Uterus (tissue), 2 donors: ENCODE measurements around the gene TGIF2.

ENCODE experiments used
- POLR2A ChIP-seq, 2 donors: fragments of 450-650 bp; IDR thresholded peaks; one replicate each; pipeline ENCODE4 v1.6.1; 2016; ENCODE audit warnings: antibody characterized with exemption in 2 of 2, mild to moderate bottlenecking in 1 of 2, moderate library complexity in 1 of 2
- TF ChIP-seq, protein P1 (sequence below), 4 experiments: fragments of 200-600 bp in 2 of 4; fragments of 450-650 bp in 2 of 4; sonication (generic) in 2 of 4; IDR thresholded peaks; one replicate each; pipeline ENCODE4 v1.5.1; 2016 to 2019; ENCODE audit warnings: antibody characterized with exemption in 4 of 4, mild to moderate bottlenecking in 2 of 4, moderate library complexity in 1 of 4

DNA sequence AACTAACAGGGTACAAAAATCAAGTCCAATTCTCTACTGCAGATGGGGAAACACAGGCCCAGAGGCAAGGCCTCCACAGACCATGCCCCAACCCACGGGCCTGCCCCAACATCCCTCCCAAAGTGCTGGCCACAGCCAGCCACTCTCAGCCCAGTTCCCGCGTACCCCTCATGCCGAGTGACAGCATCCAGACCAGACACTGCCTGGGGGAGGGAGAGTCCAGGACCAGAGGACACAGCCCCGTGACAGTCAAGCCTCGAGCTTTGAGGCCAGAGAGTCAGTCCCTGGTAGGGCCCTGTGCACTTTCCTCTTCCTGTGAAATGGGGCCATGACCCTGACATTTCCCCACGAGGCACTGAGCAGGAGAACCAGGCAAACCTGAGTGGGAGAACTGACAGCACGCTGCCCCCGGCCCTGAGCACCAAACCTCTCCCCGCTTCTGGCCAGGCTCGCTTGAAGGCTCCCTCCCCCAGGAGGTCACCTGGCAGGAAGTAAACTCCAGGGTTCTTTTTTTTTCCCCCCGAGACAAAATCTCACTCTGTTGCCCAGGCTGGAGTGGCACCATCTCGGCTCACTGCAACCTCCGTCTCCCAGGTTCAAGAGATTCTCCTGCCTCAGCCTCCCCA lies 27.2 kb upstream of the TGIF2 start:
- TF ChIP-seq, protein P1, sequence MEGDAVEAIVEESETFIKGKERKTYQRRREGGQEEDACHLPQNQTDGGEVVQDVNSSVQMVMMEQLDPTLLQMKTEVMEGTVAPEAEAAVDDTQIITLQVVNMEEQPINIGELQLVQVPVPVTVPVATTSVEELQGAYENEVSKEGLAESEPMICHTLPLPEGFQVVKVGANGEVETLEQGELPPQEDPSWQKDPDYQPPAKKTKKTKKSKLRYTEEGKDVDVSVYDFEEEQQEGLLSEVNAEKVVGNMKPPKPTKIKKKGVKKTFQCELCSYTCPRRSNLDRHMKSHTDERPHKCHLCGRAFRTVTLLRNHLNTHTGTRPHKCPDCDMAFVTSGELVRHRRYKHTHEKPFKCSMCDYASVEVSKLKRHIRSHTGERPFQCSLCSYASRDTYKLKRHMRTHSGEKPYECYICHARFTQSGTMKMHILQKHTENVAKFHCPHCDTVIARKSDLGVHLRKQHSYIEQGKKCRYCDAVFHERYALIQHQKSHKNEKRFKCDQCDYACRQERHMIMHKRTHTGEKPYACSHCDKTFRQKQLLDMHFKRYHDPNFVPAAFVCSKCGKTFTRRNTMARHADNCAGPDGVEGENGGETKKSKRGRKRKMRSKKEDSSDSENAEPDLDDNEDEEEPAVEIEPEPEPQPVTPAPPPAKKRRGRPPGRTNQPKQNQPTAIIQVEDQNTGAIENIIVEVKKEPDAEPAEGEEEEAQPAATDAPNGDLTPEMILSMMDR (IDR thresholded peaks at IDR 0.05): no peak
- TF ChIP-seq POLR2A (IDR thresholded peaks at IDR 0.05): no peak
